HG03378 (cell line): ENCODE measurements around the gene ORAI2.

Source experiments
- ATAC-seq: cut with Tn5 transposase; IDR thresholded peaks from one replicate; pipeline ENCODE4 v1.9.1; 2021; ENCODE audit warnings: mild to moderate bottlenecking, moderate library complexity; ENCODE audit not compliant: unreplicated experiment

ORAI2 gene

DNA sequence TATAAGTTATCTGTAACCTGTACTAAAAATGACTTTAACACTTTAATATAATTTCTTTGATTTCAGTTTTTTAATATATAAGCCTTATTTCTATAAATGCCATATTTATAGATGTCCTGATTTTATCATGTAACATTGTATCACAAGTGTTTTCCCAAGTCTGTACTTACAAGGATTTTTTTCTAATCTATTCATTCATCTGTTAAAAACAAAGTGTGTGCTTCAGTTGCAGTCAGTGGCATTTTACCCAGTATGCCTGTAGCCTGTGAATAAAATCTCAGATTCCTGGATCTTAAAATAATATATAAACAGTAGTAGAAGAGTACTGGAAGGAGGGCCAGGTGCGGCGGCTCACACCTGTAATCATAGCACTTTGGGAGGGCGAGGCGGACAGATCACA lies 19.8 kb upstream of the ORAI2 start:
- no peak for ATAC-seq

DNA sequence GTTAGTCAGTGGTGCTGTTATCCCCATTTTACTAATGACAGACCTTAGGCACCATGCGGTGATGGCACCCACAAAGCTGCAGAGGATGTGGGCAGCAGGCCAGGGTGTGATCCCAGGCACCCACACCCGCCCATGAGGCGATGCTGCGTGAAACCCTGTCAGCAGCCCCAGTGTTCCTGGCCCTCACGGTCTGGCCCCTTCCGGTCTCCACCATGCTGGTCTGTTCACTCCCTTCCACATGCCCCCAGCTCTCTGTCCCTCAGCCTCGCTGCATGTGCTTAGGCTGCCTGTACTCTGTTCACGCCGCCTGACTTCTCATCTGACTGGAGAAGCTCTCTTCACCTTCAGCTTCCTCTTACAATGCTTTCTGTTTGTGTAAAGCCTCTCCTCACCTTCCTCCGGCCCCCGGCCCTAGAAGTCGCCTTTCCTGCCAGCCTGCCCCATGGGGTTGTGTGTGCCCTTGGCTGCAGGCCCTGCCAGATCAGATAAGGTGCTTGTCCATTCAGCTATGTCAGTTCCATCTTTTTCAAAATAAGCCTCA lies 17.6 kb upstream of the ORAI2 start:
- no peak for ATAC-seq

DNA sequence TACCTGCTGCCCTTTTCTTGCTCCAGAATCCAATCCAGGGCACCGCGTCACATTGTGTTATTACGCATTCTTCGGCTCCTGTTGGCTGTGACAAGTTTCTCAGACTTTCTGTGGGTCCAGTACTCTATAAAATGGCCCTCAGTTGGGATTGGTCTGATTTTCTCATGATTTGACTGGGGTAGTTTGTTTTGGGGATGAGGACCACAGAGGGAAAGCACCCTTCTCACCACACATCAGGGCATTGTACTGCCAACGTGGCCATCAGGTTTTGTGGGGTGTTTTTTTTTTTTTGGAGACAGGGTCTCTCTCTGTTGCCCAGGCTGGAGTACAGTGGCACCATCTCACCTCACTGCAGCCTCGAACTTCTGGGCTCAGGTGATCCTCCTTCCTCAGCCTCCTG lies 17.0 kb upstream of the ORAI2 start:
- ATAC-seq: no peak

DNA sequence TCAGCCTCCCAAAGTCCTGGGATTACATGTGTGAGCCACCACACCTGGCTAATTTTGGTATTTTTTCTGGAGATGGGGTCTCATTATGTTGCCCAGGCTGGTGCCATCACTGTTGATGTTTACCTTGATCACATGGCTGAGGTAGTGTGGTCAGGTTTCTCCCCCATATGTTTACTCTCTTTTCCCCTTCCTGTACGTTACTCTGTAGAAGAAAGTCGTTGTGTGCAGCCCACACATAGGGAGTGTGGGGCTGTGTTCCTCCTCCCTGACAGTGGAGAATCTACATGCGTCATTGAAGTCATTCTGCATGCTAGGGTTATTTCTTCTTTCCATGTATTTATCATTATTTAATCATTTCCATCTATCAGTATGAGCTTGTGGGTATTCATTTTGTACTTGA lies 16.3 kb upstream of the ORAI2 start:
- no peak for ATAC-seq

DNA sequence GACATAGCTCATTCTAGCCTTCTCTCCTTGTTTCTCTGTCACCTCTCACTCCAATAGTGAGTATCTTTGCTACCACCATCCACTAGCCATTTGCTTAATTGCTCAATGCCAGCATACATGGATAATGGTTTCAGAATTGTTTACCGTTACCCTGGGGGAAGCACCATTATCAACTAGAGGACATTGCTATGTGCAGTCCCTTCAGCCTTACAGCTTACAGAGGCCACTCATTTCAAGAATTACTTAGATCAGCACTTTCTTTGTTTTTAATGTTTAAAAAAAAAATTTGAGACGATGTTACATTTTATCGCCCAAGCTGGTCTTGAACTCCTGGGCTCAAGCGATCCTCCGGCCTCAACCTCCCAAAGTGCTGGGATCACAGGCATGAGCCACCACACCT lies 14.8 kb upstream of the ORAI2 start:
- no peak for ATAC-seq

DNA sequence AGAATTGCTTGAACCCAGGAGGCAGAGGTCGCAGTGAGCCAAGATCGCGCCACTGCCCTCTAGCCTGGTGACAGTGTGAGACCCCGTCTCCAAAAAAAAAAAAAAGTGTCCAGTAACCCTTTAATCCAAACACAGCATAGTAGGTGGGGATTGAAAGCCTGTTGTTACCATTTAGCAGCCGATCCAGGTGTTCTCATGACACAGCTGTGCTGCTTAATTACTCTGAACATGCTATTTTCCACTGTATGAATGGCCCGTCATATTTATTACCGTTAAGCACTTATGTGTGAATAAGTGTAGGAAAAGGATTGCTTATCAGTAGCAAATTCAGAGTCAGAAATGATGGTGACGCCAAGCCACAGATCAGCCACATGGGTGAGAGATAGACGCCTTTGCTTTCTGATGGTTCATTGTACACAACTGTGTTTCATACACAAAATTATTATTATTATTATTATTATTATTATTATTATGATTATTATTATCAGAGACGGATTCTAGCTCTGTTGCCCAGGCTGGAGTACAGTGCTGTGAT lies 11.6 kb upstream of the ORAI2 start:
- no peak for ATAC-seq

DNA sequence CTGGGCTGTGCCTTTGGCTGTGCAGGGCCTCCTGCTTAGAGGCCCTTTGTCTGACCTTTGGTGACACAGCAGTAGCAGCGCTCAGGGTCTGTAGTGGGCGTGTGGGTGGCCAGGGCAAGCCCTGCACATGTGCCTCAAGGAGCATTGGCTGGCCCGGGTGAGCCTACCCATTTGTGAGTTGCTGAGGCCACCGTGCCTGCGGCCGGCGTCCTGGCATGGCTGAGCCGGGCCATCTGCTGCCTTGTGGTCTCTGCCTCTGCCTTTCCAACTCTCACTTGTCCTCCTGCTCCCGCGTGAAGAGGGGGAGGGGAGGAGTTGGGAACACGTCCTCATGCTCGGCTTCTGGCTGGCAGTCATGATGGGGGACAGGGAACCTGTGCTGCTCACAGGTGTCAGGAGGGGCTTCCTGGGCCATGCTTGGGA lies 9.2 kb upstream of the ORAI2 start:
- no peak for ATAC-seq

DNA sequence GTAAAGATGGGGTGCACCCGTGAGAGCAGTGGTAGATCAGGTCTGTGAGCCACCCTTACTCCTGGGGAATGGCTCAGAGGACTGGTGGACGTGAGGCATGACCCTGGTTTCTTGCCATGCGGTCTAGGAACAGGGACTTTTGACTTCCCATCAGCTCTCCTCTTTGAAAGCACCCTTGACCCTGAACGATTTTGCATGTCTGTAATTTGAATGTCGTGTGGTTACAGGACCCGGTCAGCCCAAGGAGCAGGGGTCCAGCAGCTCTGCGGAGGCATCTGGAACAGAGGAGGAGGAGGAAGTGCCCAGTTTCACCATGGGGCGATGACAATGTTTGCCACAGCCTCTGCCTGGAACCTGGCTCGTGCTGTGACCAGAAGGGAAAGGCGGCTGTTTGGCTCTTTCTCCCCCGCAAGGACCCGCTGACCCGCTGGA lies 8.6 kb upstream of the ORAI2 start:
- ATAC-seq: peak; percentile 31

DNA sequence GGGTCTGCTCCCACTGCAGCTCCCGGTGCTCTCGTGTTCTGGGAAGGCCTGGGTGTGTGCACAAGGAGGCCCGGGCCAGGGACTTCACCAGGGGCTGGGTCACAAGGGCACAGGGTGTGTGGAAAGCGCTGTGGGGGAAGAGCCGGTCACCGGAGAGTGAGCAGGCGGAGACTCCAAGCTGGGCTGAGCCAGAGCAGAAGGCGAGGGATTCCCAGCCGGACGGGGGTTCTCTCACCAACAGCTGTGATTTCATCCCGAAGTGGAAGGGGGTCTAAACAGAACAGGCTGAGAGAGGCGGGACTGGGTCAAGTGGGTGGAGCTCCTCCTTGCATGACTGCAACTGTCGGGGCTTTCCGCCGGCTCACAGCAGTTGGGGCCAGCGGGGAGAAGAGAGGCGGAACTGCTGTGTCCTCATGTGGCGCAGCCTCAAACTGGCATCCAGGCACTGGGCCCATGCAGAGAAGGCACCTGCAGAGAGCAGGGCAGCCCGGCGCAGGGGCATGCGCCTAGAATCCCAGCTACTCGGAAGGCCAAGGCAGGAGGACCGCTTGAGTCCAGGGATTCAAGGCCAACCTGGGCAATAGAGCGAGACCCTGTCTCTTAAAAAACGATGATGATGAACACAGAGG lies 7.6 kb upstream of the ORAI2 start:
- peak; percentile 62 for ATAC-seq

DNA sequence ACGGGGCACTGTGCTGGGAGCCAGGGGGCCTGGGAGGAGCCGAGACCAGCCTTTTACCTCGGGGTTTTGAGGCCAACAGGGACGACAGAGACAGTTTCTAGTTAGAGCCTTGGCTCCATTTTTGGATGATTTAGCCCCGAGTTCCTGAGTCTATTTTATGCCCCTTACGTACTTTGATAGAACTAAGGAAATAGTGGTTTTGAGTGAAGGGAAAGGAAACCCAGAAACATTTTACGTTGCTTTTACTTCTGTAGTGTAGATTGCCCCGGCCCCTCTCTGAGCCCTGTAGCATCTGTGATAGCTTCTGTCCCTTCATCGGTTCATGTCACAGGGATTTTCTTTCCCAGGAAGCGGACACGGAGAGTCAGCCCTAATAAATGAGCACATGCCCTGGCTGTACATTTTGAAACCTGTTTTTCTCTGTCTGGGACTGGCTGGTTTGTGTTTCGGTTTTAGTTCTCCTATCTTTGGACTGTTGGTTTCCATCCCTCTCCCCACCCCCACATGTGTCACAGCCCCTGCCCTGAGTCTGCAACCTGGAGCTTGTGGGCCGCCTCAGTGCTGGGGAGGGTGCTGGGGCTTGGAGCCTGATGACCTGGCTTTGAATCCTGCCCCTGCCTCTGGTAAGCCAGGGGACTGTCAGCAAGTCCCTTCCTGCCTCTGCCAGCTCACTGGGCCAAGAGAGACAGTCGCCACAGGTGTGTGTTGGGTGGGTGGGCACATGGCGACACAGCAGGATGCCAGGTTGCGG lies 6.9 kb upstream of the ORAI2 start:
- peak; percentile 53 for ATAC-seq

DNA sequence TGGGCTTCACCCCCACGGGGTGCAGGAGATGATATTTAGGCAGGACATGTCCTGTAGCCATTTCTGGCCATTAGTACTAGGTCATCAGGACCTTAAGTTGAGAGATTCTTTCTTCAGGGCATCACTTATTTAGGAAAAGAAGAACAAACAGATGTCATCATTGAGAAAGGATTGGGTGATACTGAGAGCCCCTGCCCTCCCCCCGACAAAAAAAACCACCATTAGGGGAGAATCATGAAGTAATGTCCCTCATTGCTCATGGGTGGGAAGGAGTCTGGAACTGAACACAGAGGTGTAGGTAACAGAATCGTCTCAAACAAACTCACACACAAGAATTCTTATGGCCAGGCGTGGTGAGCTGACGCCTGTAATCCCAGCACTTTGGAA lies 6.4 kb upstream of the ORAI2 start:
- no peak for ATAC-seq

DNA sequence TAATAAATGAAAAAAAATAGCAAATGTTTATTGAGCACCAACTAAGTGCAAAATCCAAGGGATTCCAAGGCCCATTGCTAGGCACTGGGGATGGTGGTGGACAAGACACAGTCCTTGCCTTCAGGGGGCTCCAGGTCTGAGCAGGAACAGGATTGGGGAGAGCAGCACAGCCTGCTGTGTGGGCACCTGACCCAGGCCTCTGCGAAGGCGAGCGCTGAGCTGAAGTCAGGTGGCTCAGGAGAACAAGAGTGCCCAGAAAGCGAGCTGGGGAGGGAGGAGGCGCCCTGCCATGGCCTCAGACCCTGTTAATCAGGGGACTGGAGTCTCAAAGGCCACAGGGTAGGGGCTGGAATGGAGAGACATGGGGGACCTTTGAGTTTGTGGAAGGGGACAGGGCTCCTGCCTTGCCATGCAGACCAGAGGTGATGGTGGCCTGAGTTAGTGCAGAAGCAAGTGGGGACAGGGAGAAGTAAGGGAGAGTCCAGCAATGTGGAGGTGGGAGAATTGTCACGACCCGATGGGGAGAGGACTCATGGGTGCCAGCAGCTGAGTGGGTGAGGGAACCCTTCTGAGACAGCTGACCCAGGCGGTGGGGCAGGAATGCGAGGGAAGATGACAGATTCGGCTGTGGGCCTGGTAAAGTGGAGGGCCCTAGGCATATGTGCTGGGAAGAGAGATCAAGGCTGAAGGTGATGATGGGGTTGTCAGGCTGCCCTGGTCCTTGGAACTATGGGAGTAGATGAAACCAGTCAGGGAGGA lies 4.1 kb upstream of the ORAI2 start:
- no peak for ATAC-seq

DNA sequence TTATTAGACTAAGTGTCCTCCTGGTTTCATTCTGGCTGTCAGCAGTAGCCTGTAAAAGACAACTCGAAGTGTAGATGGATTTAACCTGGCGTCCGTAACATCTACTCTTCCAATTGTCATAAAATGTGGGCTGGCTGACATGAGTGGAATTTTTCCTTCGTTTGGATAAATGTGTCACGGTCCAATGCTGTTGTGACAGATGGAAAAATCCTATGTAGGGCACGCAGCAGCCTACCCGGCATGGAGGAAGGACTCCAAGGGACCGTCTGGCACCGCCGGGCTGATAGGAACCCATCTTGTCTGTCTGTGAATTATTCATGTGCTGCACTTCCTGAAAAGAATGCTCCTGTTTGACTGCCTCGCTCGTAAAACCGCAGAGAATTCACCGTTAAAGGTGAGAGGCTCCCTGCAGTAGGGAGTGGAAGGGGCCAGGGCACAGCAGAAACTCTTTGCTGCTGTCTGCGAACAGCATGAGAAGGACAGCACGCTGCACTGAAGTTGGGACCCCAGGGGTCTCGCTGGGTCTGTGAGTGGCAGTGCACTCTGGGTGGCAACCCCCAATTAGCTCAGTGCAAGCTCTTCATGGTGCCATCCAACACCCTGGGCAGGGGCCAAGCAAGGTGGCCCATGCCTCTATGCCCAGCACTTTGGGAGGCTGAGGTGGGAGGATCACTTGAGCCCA lies 1.6 kb upstream of the ORAI2 start:
- ATAC-seq: peak; percentile 36

DNA sequence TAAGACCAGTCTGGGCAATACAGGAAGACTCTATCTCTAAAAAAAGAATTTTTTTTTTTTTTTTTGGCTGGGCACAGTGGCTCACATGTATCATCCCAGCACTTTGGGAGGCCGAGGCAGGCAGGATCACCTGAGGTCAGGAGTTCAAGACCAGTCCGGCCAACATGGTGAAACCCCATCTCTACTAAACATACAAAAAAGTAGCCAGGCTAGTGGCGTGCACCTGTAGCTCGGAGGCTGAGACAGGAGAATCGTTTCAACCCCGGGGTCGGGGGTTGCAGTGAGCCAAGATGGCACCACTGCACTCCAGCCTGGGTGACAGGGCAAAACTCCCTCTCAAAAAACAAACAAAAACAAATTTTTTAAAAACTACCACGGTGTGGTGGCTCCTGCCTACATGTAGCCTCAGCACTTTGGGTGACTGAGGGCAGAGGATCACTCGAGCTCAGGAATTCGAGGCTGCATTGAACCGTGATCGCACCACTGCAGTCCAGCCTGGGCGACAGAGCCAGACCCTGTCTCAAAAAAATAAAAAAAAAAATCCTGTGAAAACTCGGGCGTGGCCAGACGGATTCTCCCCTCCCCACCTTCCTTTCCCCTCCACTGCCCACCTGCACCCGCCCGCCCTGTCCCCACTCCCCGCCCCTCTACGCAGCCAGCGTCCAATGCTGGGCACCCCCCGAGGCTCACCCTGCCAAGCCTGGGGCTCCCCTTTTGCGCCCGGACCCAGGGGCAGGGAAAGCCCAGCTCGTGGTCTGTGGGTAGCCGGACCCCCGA lies 745 bp upstream of the ORAI2 start:
- no peak for ATAC-seq

DNA sequence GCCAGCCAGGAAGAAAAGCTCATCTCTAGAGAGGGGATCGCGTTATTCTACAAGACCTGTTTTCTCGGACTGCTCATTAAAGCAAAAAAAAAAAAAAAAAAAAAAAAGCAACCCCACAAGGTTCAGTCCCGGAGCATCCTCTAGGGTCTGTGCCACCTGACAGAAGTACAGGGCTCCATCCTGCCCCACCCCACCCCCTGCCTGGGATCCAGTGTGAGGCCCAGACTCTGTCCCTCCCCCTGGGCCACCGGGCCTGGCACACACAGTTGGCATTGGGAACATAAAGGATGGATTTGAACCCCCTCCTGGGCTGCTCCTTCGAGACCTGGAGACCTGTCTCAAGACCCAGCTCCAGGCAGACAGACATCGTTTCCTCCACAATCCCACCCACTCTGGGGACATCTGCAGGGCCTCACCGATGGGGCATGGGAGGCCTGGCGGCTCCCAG lies 688 bp downstream of the ORAI2 start:
- ATAC-seq: no peak

DNA sequence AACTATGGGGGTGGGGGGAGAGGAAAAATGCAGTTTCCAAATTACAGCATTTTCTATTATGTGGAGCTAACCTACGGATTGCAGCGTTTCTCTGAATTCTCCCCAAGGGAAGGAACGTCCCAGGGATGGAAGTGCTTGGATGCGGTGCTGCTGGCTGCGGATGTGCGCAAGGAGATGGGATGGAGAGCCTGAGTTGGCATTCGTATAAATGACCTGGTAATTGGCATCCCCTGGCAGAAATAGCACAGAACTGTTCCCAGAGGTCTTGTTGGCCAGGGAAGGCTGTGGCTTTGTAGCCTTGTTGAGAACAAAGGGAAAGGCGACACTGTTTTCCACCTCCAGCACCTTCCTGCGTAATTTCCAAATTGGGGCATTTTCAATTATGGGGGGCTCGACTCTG lies 2.7 kb downstream of the ORAI2 start:
- no peak for ATAC-seq

DNA sequence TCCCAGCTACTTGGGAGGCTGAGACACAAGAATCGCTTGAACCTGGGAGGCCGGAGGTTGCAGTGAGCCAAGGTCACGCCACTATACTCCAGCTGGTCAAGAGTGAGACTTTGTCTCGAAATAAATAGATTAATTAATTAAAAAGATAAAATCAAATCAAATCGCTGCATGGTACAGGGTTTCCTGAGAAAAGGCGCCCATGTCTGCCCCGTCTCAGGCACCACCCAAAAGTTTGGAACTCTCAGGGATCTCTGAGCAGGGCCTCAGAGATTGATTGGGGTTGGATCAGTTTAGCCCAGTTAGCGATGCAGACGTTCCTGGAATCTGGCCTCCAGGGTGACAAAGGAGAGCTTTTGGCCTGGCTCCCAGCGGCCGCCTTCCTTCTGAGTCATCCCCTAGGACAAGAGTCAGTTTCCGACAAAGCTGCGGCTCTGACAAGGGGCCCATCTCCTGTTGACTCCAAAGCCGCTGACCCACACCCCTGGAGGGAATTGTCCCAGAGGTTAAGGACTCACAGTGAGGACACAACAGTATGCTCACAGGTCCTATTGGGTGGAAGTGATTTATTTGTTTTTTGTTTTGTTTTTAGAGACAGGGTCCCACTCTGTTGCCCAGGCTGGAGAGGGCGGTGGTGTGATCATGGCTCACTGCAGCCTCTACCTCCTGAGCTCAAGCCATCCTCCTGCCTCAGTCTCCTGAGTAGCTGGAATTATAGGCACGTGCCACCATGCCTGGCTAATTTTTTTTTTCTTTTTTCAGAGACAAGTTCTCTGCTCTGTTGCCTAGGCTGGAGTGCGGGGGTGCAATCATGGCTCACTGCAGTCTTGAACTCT lies 6.8 kb downstream of the ORAI2 start:
- ATAC-seq: no peak

DNA sequence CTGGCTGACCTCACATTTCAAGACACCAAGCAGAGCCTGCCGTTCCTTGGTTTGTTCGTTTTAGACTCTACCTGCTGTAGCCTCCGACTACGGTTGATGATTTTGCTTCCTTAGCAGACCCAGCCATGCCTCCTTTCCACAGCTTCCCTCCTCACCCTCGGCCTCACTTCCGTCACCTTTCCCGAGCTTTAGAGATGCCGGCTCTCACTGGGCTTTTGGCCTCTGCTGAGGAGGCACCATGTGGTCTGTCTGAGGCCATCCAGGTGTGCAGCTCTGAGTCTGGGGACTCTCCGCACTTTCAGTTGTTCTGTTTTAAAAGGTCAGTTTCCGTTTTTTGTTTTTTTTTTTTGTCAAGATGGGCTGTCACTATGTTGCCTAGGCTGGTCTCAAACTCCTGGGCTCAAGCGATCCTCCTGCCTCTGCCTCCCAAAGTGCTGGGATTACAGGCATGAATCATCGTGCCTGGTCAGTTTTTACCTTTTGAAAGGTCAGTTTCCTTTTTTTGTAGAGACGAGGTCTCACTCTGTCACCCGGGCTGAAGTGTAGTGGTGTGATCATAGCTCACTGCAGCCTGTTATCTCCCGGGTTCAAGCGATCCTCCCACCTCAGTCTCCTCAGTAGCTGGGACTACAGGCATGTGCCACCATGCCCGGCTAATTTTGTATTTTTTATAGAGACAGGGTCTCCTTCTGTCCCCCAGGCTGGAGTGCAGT lies 11.7 kb downstream of the ORAI2 start:
- ATAC-seq: peak; percentile 44

DNA sequence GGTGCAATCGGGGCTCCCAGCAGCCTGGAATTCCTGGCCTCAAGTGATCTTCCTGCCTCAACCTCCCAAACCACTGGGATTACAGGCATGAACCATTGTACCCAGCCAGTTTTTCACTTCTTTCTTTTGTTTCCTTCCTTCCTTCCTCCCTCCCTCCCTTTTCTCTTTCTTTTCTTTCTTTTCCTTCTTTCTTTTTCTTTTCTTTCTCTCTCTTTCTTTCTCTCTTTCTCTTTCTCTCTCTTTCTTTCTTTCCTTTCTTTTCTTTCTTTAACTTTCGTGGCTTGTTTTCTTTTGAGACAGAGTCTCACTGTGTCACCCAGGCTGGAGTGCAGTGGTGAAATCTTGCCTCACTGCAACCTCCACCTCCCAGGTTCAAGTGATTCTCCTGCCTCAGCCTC lies 12.3 kb downstream of the ORAI2 start:
- no peak for ATAC-seq
